ENCODE results near the gene EFEMP2. TPM values are rescaled to one million over a fixed set of nuclear protein-coding genes. Genes with fewer than 3 reads are reported as not detected.

EFEMP2 gene
- total and polyA plus RNA-seq, 10 of the 15 experiments (the other 5 are each of a cell fraction or from before 2014, with no cell fraction given) = 0.24 to 13.2 (median 1.3) TPM; not detected in 1

DNA sequence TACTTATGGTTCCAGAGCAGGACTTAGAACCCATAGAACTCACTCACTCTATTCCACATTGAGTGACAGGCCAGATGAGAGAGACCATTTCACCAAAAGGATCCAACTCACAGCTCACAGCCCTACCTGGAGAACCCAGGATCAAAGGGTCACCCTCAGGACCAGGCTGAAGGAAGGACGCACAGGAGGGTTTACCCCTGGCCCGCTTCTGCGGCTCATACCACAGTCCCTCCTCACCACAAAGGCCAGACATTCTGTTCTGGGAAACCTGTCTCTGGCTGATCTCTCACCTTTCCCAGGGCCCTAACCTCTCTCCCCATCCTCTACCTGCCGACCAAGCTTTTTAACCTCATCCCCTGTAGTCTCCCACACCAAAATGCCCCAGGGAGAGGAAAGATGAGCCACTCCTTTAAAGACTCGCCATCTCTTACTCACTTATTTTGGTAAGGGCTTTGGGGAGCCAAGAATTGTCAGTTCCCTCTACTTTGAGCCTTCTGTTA is 22.9 kb upstream of the EFEMP2 start:
- TF ChIP-seq KAT2A (conservative IDR thresholded peaks at IDR 0.05; ENCODE audit: control insufficient read depth, low read depth, low read length) = no peak
- TF ChIP-seq, protein P1, sequence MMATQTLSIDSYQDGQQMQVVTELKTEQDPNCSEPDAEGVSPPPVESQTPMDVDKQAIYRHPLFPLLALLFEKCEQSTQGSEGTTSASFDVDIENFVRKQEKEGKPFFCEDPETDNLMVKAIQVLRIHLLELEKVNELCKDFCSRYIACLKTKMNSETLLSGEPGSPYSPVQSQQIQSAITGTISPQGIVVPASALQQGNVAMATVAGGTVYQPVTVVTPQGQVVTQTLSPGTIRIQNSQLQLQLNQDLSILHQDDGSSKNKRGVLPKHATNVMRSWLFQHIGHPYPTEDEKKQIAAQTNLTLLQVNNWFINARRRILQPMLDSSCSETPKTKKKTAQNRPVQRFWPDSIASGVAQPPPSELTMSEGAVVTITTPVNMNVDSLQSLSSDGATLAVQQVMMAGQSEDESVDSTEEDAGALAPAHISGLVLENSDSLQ (IDR thresholded peaks at IDR 0.05) = peak; percentile 68
- Histone ChIP-seq H3K27me3 (replicated peaks in 1 of 2; ENCODE audit: control insufficient read depth in 2 of 2, insufficient read depth in 2 of 2, low read length in 1 of 2) (no peaks in the 10 kb centered on the region), H3K79me2 (ENCODE audit: control insufficient read depth, insufficient read depth, low read length) (peaks cover 46% of the 10 kb centered on the region), H3K9ac (ENCODE audit: control insufficient read depth, insufficient read depth, low read length) (no peak overlapping the region), H3K4me3 (no peak overlapping the region), H2AFZ (ENCODE audit: control insufficient read depth, low read depth, low read length) (no peak overlapping the region), H3K9me3 (replicated peaks; ENCODE audit: control insufficient read depth, insufficient read depth, low read length) (no peaks in the 10 kb centered on the region), H3K4me2 (ENCODE audit: control insufficient read depth, insufficient read depth) (no peak overlapping the region), H4K20me1 (ENCODE audit: control insufficient read depth, insufficient read depth) (no peaks in the 10 kb centered on the region), H3K36me3 (ENCODE audit: control insufficient read depth in 2 of 2, insufficient read depth in 2 of 2, low read length in 1 of 2) (no peaks in the 10 kb centered on the region), H3K4me1 (ENCODE audit: control insufficient read depth, insufficient read depth, low read length) (peaks cover 20% of the 10 kb centered on the region), H3K27ac (ENCODE audit: control insufficient read depth, insufficient read depth) (no peak overlapping the region)
- CTCF ChIA-PET = interaction anchor here (2.0 to 4.2 kb wide), 2 partner anchors 11 to 93 kb away, joined by 6 to 36 read pairs; no protein-coding TSS in a partner anchor
- POLR2A ChIA-PET = interaction anchor here (0.6 to 0.9 kb wide), 3 partner anchors 16 to 223 kb away, joined by 3 to 6 read pairs (median 3); no protein-coding TSS in a partner anchor
- no TSS peak for BruUV-seq (replicated peaks)
- FAIRE-seq = no peak
- DNase-seq (ENCODE audit: low read depth, low spot score) = no peak
- in situ Hi-C loops (cut with MboI) (no loop called here), intact Hi-C loops (cut with micrococcal nuclease; ENCODE audit: unreplicated experiment) (loop anchor here (10.0 kb wide), 1 partner anchor 239 kb away; no protein-coding TSS in a partner anchor)
- no peak for ATAC-seq
- 91% methylated on average over 5 of the region's 5 CpGs for WGBS (ENCODE audit: insufficient coverage, insufficient replicate concordance, low lambda C conversion rate, missing lambda C conversion rate)
- RAD21 ChIA-PET (ENCODE audit: unreplicated experiment) = no interaction called here
- SMC1A ChIA-PET (ENCODE audit: uncharacterized antibody, unreplicated experiment) = interaction anchor here (0.9 to 1.1 kb wide), 3 partner anchors 11 to 63 kb away, joined by 4 read pairs; no protein-coding TSS in a partner anchor

DNA sequence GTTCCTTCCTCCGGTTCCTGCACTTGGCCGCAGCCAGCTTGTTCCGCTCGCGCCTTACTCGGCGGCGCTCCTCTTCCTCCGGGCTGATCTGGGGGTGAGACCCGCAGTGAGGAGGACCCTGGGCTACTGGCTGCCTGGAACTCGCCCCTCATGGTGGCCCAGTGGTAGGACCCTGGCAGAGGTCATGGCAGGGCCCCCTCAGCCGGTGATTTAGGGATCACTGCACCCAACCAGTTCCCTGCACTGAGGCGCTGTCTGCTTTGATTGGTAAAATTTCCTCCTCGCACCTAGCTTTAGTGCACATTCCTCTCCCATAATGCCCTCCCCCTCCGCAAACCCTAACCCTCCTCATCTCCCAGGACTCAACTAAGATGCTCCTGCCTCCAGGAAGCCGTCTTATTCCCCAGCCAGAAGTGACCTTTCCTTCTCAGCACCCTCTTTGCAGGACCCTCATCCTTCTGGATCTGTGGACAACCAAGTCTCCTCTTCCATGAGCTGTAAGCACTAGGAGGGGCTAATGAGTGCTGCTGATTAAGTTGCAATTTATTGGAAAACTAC is 21.5 kb upstream of the EFEMP2 start:
- Histone ChIP-seq H3K27me3 (replicated peaks in 1 of 2; ENCODE audit: control insufficient read depth in 2 of 2, insufficient read depth in 2 of 2, low read length in 1 of 2) (no peaks in the 10 kb centered on the region), H3K36me3 (ENCODE audit: control insufficient read depth in 2 of 2, insufficient read depth in 2 of 2, low read length in 1 of 2) (no peaks in the 10 kb centered on the region), H2AFZ (ENCODE audit: control insufficient read depth, low read depth, low read length) (peak overlapping the region; percentile 79), H3K9me3 (replicated peaks; ENCODE audit: control insufficient read depth, insufficient read depth, low read length) (no peaks in the 10 kb centered on the region), H3K4me1 (ENCODE audit: control insufficient read depth, insufficient read depth, low read length) (peaks cover 27% of the 10 kb centered on the region), H4K20me1 (ENCODE audit: control insufficient read depth, insufficient read depth) (no peaks in the 10 kb centered on the region), H3K4me3 (peak overlapping the region; percentile 98), H3K9ac (ENCODE audit: control insufficient read depth, insufficient read depth, low read length) (peak overlapping the region; percentile 85), H3K27ac (ENCODE audit: control insufficient read depth, insufficient read depth) (peak overlapping the region; percentile 86), H3K4me2 (ENCODE audit: control insufficient read depth, insufficient read depth) (peak overlapping the region; percentile 99), H3K79me2 (ENCODE audit: control insufficient read depth, insufficient read depth, low read length) (peaks cover 47% of the 10 kb centered on the region)
- WGBS (ENCODE audit: insufficient coverage, insufficient replicate concordance, low lambda C conversion rate, missing lambda C conversion rate) = 3% methylated on average over 16 of the region's 16 CpGs
- intact Hi-C loops (cut with micrococcal nuclease; ENCODE audit: unreplicated experiment) = loop anchor here (5.0 to 10.0 kb wide), 2 partner anchors 33 to 241 kb away; no protein-coding TSS in a partner anchor
- ChIA-PET RAD21 (ENCODE audit: unreplicated experiment) (interaction anchor here (0.8 to 8.0 kb wide), 6 partner anchors 9 to 175 kb away, joined by 3 to 76 read pairs (median 4); partner anchors contain the start of genes C11orf68, CFL1 and MUS81), SMC1A (ENCODE audit: uncharacterized antibody, unreplicated experiment) (interaction anchor here (0.6 to 6.6 kb wide), 9 partner anchors 9 to 249 kb away, joined by 3 to 28 read pairs (median 4); partner anchors contain the start of gene C11orf68), CTCF (interaction anchor here (0.7 to 2.0 kb wide), 10 partner anchors 8 to 330 kb away, joined by 3 to 14 read pairs (median 4); no protein-coding TSS in a partner anchor), POLR2A (interaction anchor here (0.6 to 7.4 kb wide), 6 partner anchors 8 to 220 kb away, joined by 3 to 155 read pairs (median 3); partner anchors contain the start of genes CFL1, FOSL1 and MUS81)
- in situ Hi-C loops (cut with MboI) = no loop called here
- no peak for FAIRE-seq
- DNase-seq (ENCODE audit: low read depth, low spot score) = no peak
- BruUV-seq (replicated peaks) = no TSS peak
- peak; percentile 29 for ATAC-seq
- TF ChIP-seq GATAD2B (conservative IDR thresholded peaks at IDR 0.05; ENCODE audit: low read depth) = 0 out of 2 replicates have a peak, but pooled peaks have one; percentile 37
- TF ChIP-seq SMAD1 (IDR thresholded peaks at IDR 0.05; ENCODE audit: low read depth, partially characterized antibody) = no peak
- TF ChIP-seq GABPA (IDR thresholded peaks at IDR 0.05; ENCODE audit: low read depth) = no peak
- TF ChIP-seq ZNF622 (IDR thresholded peaks at IDR 0.05) = no peak
- TF ChIP-seq, protein P2, sequence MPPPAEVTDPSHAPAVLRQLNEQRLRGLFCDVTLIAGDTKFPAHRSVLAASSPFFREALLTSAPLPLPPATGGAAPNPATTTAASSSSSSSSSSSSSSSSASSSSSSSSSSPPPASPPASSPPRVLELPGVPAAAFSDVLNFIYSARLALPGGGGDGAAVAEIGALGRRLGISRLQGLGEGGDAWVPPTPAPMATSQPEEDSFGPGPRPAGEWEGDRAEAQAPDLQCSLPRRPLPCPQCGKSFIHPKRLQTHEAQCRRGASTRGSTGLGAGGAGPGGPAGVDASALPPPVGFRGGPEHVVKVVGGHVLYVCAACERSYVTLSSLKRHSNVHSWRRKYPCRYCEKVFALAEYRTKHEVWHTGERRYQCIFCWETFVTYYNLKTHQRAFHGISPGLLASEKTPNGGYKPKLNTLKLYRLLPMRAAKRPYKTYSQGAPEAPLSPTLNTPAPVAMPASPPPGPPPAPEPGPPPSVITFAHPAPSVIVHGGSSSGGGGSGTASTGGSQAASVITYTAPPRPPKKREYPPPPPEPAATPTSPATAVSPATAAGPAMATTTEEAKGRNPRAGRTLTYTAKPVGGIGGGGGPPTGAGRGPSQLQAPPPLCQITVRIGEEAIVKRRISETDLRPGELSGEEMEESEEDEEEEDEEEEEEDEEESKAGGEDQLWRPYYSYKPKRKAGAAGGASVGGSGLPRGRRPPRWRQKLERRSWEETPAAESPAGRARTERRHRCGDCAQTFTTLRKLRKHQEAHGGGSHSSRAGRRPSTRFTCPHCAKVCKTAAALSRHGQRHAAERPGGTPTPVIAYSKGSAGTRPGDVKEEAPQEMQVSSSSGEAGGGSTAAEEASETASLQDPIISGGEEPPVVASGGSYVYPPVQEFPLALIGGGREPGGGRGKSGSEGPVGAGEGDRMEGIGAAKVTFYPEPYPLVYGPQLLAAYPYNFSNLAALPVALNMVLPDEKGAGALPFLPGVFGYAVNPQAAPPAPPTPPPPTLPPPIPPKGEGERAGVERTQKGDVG (CRISPR knock-in tag; IDR thresholded peaks at IDR 0.05) = no peak
- TF ChIP-seq, protein P3, sequence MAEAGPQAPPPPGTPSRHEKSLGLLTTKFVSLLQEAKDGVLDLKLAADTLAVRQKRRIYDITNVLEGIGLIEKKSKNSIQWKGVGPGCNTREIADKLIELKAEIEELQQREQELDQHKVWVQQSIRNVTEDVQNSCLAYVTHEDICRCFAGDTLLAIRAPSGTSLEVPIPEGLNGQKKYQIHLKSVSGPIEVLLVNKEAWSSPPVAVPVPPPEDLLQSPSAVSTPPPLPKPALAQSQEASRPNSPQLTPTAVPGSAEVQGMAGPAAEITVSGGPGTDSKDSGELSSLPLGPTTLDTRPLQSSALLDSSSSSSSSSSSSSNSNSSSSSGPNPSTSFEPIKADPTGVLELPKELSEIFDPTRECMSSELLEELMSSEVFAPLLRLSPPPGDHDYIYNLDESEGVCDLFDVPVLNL (IDR thresholded peaks at IDR 0.05; ENCODE audit: low read depth, low read length) = no peak

All from GM12878 (cell line).